ENCODE measurements around the gene WNK3. TPM values are rescaled to one million over a fixed set of nuclear protein-coding genes. Genes with fewer than 3 reads are reported as not detected.

The WNK3 gene
- total and polyA plus RNA-seq, 8 donors, result 1.3 to 5.8 (median 5.2) TPM

GRCh38 chrX:54271664-54272063 lies 86.2 kb downstream of the WNK3 start:
- Histone ChIP-seq H3K4me3 (no peak overlapping the region), H3K27me3 (no peaks in the 10 kb centered on the region), H3K9me3 (no peaks in the 10 kb centered on the region), H3K27ac (no peak overlapping the region), H3K4me1 (no peaks in the 10 kb centered on the region), H3K36me3 (no peaks in the 10 kb centered on the region)
- intact Hi-C loops (cut with DNase I), result no loop called here
- ATAC-seq, result no peak
- no peak for TF ChIP-seq CTCF (IDR thresholded peaks at IDR 0.05)
- DNase-seq, result no peak

GRCh38 chrX:54248309-54248708 lies 109.5 kb downstream of the WNK3 start:
- no peak for TF ChIP-seq CTCF (IDR thresholded peaks at IDR 0.05)
- no peak for DNase-seq
- Histone ChIP-seq H3K27me3 (no peaks in the 10 kb centered on the region), H3K9me3 (no peaks in the 10 kb centered on the region), H3K4me3 (no peak overlapping the region), H3K27ac (no peak overlapping the region), H3K4me1 (no peaks in the 10 kb centered on the region), H3K36me3 (no peaks in the 10 kb centered on the region)
- ATAC-seq, result peak; percentile 65
- intact Hi-C loops (cut with DNase I), result no loop called here

- ATAC-seq (no peak), DNase-seq (no peak)
- no peak for TF ChIP-seq CTCF (IDR thresholded peaks at IDR 0.05)
- no peaks in the 10 kb centered on the region for H3K4me1 ChIP-seq
- no peaks in the 10 kb centered on the region for H3K27me3 ChIP-seq
- H3K4me3 ChIP-seq, result no peak overlapping the region
- intact Hi-C loops (cut with DNase I), result no loop called here
- no peaks in the 10 kb centered on the region for H3K9me3 ChIP-seq
- no peak overlapping the region for H3K27ac ChIP-seq
- H3K36me3 ChIP-seq, result no peaks in the 10 kb centered on the region
Measured at GRCh38 chrX:54246866-54247265, 111.0 kb downstream of the WNK3 start.

GRCh38 chrX:54238588-54238987 lies 119.3 kb downstream of the WNK3 start:
- TF ChIP-seq CTCF (IDR thresholded peaks at IDR 0.05), result no peak
- ATAC-seq (no peak), DNase-seq (no peak)
- Histone ChIP-seq H3K4me3 (no peak overlapping the region), H3K27me3 (peaks cover 0 to 2% of the 10 kb centered on the region in 2 donors), H3K9me3 (no peaks in the 10 kb centered on the region), H3K36me3 (no peaks in the 10 kb centered on the region), H3K27ac (no peak overlapping the region), H3K4me1 (no peaks in the 10 kb centered on the region)
- intact Hi-C loops (cut with DNase I), result no loop called here

- no peaks in the 10 kb centered on the region for H3K4me1 ChIP-seq
- peaks cover 0 to 2% of the 10 kb centered on the region in 2 donors for H3K27me3 ChIP-seq
- ATAC-seq (no peak), DNase-seq (no peak)
- no peaks in the 10 kb centered on the region for H3K9me3 ChIP-seq
- no peak overlapping the region for H3K4me3 ChIP-seq
- H3K27ac ChIP-seq, result no peak overlapping the region
- no peaks in the 10 kb centered on the region for H3K36me3 ChIP-seq
- no peak for TF ChIP-seq CTCF (IDR thresholded peaks at IDR 0.05)
- intact Hi-C loops (cut with DNase I), result no loop called here
Measured at GRCh38 chrX:54237014-54237413, 120.8 kb downstream of the WNK3 start.

Measured in left lung (tissue), 10 donors.